Measurements from ENCODE around the gene SORCS3. TPM values are rescaled to one million over a fixed set of nuclear protein-coding genes. Genes with fewer than 3 reads are reported as not detected.

The SORCS3 gene
- total RNA-seq, 1 experiment from 2014 or later, result 0.04 TPM

- no peak overlapping the region for H3K4me2 ChIP-seq (ENCODE audit: insufficient read depth, insufficient read length, low read length)
- Mint-ChIP-seq H3K4me3 (no peak overlapping the region), H3K36me3 (ENCODE audit: insufficient read depth in 1 of 3, low read depth in 3 of 3) (no peaks in the 10 kb centered on the region), H3K27me3 (ENCODE audit: low read depth) (peaks cover 24% of the 10 kb centered on the region), H3K4me1 (no peaks in the 10 kb centered on the region; a peak in 1 of 4 replicates), H3K9me3 (peaks cover 2 to 3% of the 10 kb centered on the region in 2 experiments; a peak in 2 of 5 replicates), H3K27ac (no peak overlapping the region)
- no peak for DNase-seq
- H2BK5ac ChIP-seq (ENCODE audit: insufficient read length, low read length), result no peak overlapping the region
- H3K27me3 ChIP-seq (ENCODE audit: insufficient read depth, low read length), result no peaks in the 10 kb centered on the region
- no peak overlapping the region for H3T11ph ChIP-seq (ENCODE audit: low read length)
- H3K18ac ChIP-seq (ENCODE audit: insufficient read length, low read depth, low read length), result no peak overlapping the region
- H3K4ac ChIP-seq (ENCODE audit: low read depth, low read length), result no peak overlapping the region
- no peaks in the 10 kb centered on the region for H4K20me1 ChIP-seq (ENCODE audit: control insufficient read depth, insufficient read depth, insufficient read length)
- no peaks in the 10 kb centered on the region for H3K4me1 ChIP-seq (ENCODE audit: insufficient read depth, low read length)
- no peak overlapping the region for H3K14ac ChIP-seq (ENCODE audit: insufficient read depth, low read length)
- no peaks in the 10 kb centered on the region for H3K9me3 ChIP-seq (ENCODE audit: control insufficient read depth, low read depth, low read length)
- H2AFZ ChIP-seq (ENCODE audit: low read length), result no peak overlapping the region
- no peak overlapping the region for H3K9ac ChIP-seq (ENCODE audit: extremely low read depth, insufficient read length, low read length)
- TF ChIP-seq CTCF (conservative IDR thresholded peaks at IDR 0.05), result no peak
- no peak overlapping the region for H3K23ac ChIP-seq (ENCODE audit: insufficient read length, low read depth, low read length)
- no CpG with 5 or more reads among the region's 1 CpG for WGBS (ENCODE audit: extremely low coverage, insufficient read length, low lambda C conversion rate)
- no peak overlapping the region for H3K56ac ChIP-seq (ENCODE audit: insufficient read length, low read depth, low read length)
- H4K5ac ChIP-seq (ENCODE audit: insufficient read length, low read depth, low read length), result no peak overlapping the region
- H3K27ac ChIP-seq (ENCODE audit: insufficient read length, low read depth, low read length), result no peak overlapping the region
- no peaks in the 10 kb centered on the region for H3K79me2 ChIP-seq (ENCODE audit: insufficient read depth, low read length)
- no peak overlapping the region for H2BK120ac ChIP-seq (ENCODE audit: low read depth, low read length, poor library complexity, severe bottlenecking)
- H4K91ac ChIP-seq (ENCODE audit: insufficient read length, low read depth, low read length), result no peak overlapping the region
- H2BK12ac ChIP-seq (ENCODE audit: insufficient read length, low read depth, low read length), result no peak overlapping the region
- no peak overlapping the region for H2BK15ac ChIP-seq (ENCODE audit: low read depth, low read length)
- no peak overlapping the region for H4K8ac ChIP-seq (replicated peaks; ENCODE audit: insufficient read length, low read depth, low read length)
- no peaks in the 10 kb centered on the region for H3K79me1 ChIP-seq (ENCODE audit: insufficient read depth, low read depth, low read length, poor library complexity, severe bottlenecking)
- no peak overlapping the region for H2BK20ac ChIP-seq (ENCODE audit: low read depth, low read length, poor library complexity, severe bottlenecking)
- H3K23me2 ChIP-seq (ENCODE audit: insufficient read length, low read depth, low read length, poor library complexity, severe bottlenecking), result no peaks in the 10 kb centered on the region
- no peak overlapping the region for H2AK5ac ChIP-seq (ENCODE audit: insufficient read length, low read length)
Measured at GRCh38 chr10:104622175-104622574, 18.9 kb upstream of the SORCS3 start.

Measured in H9 (cell line).